GM12878 (cell line): ENCODE results near the gene NEAT1. TPM values are rescaled to one million over a fixed set of nuclear protein-coding genes. Genes with fewer than 3 reads are reported as not detected.

Source experiments
- ATAC-seq: fragments of 200-7000 bp; cut with Tn5 transposase; 3 replicates; pipeline ENCODE4 v1.9.1; 2020; ENCODE audit warnings: mild to moderate bottlenecking, moderate library complexity
- BruUV-seq: library from RNA; stranded (reverse); fragments of 400-500 nt; replicated peaks from 2 replicates; lab custom pipeline; 2021; lab: Mats Ljungman, UMichigan
- CTCF ChIA-PET: fragments of 300-600 bp; sonication (Branson Sonifier 250); formaldehyde crosslinking; extraction: SDS; loops from one replicate; lab custom pipeline; 2021; ENCODE audit warnings: inconsistent platforms; lab: Yijun Ruan, JAX
- POLR2A ChIA-PET: fragments of 350-600 bp; formaldehyde crosslinking; extraction: SDS; loops from one replicate; lab custom pipeline; 2021; ENCODE audit warnings: inconsistent platforms; lab: Charles Lee
- RAD21 ChIA-PET: fragments of 300-600 bp; sonication (Branson Sonifier 250); formaldehyde crosslinking; loops from one replicate; lab custom pipeline; 2023; ENCODE audit warnings: antibody characterized with exemption; ENCODE audit not compliant: unreplicated experiment; lab: Charles Lee
- SMC1A ChIA-PET: fragments of 300-600 bp; sonication (Branson Sonifier 250); formaldehyde crosslinking; loops from one replicate; lab custom pipeline; 2023; ENCODE audit not compliant: unreplicated experiment, uncharacterized antibody; lab: Charles Lee
- DNase-seq: peaks from one replicate; pipeline ENCODE4 v3.0.0-alpha.2; 2011; ENCODE audit warnings: low read depth, low spot score
- FAIRE-seq: peaks from 3 replicates; lab custom pipeline; 2011; peaks lifted over from hg19 to GRCh38; lab: Jason Lieb, UNC
- H2AFZ ChIP-seq: 2 replicates; pipeline ENCODE4 v1.6.0; 2011; ENCODE audit warnings: low read depth, low read length, control low read depth; ENCODE audit not compliant: control insufficient read depth
- H3K27ac ChIP-seq: 2 replicates; pipeline ENCODE4 v1.5.1; 2011; ENCODE audit warnings: control low read depth; ENCODE audit not compliant: control insufficient read depth, insufficient read depth
- H3K27me3 ChIP-seq, 2 experiments: replicated peaks in 1 of 2; 2 replicates each; pipeline versions ENCODE4 v1.6.0 to v1.6.1; 2011; ENCODE audit warnings: low read length in 1 of 2; ENCODE audit not compliant: control insufficient read depth in 2 of 2, insufficient read depth in 2 of 2
- H3K36me3 ChIP-seq, 2 experiments: 2 replicates each; pipeline ENCODE4 v1.5.1; 2011; ENCODE audit warnings: low read length in 1 of 2; ENCODE audit not compliant: control insufficient read depth in 2 of 2, insufficient read depth in 2 of 2
- H3K4me1 ChIP-seq: 2 replicates; pipeline ENCODE4 v1.6.1; 2011; ENCODE audit warnings: mild to moderate bottlenecking, low read length, moderate library complexity, mixed read lengths; ENCODE audit not compliant: control insufficient read depth, insufficient read depth
- H3K4me2 ChIP-seq: 2 replicates; pipeline ENCODE4 v1.6.0; 2011; ENCODE audit warnings: control low read depth; ENCODE audit not compliant: control insufficient read depth, insufficient read depth
- H3K4me3 ChIP-seq: fragments of 200-600 bp; sonication (generic); 2 replicates; pipeline ENCODE4 v1.5.1; 2016
- H3K79me2 ChIP-seq: 2 replicates; pipeline ENCODE4 v1.6.0; 2011; ENCODE audit warnings: low read length; ENCODE audit not compliant: control insufficient read depth, insufficient read depth
- H3K9ac ChIP-seq: 2 replicates; pipeline ENCODE4 v1.8.0; 2011; ENCODE audit warnings: low read length, control low read depth, mixed read lengths; ENCODE audit not compliant: control insufficient read depth, insufficient read depth
- H3K9me3 ChIP-seq: replicated peaks from 3 replicates; pipeline ENCODE4 v1.5.1; 2011; ENCODE audit warnings: mild to moderate bottlenecking, low read length; ENCODE audit not compliant: control insufficient read depth, insufficient read depth
- H4K20me1 ChIP-seq: 2 replicates; pipeline ENCODE4 v1.6.0; 2011; ENCODE audit not compliant: control insufficient read depth, insufficient read depth
- CBX3 ChIP-seq: fragments of 200-600 bp; sonication (generic); IDR thresholded peaks from 2 replicates; pipeline ENCODE4 v1.6.1; 2016; ENCODE audit warnings: low read depth, borderline replicate concordance
- E2F4 ChIP-seq: IDR thresholded peaks from 2 replicates; pipeline ENCODE4 v1.6.1; 2012; ENCODE audit warnings: low read depth, low read length, improper control_type of control experiment
- ELK1 ChIP-seq: IDR thresholded peaks from 2 replicates; pipeline ENCODE4 v1.6.1; 2012; ENCODE audit warnings: low read depth, low read length, improper control_type of control experiment
- FOS ChIP-seq: IDR thresholded peaks from 3 replicates; pipeline ENCODE4 v1.6.1; 2011; ENCODE audit warnings: borderline replicate concordance; ENCODE audit not compliant: insufficient read length; ENCODE audit errors: extremely low read depth
- IKZF1 ChIP-seq: fragments of 450-650 bp; conservative IDR thresholded peaks from 2 replicates; pipeline ENCODE4 v1.6.1; 2017; ENCODE audit warnings: antibody characterized with exemption, mild to moderate bottlenecking
- IRF3 ChIP-seq: fragments of 450-650 bp; IDR thresholded peaks from 2 replicates; pipeline ENCODE4 v1.6.1; 2014; ENCODE audit warnings: mild to moderate bottlenecking
- JUNB ChIP-seq: IDR thresholded peaks from 2 replicates; pipeline ENCODE4 v1.6.1; 2016; ENCODE audit warnings: antibody characterized with exemption, mild to moderate bottlenecking
- KLF5 ChIP-seq: fragments of 450-650 bp; IDR thresholded peaks from 2 replicates; pipeline ENCODE4 v1.6.1; 2014; ENCODE audit warnings: mild to moderate bottlenecking; ENCODE audit not compliant: partially characterized antibody
- NR2C1 ChIP-seq: fragments of 450-650 bp; IDR thresholded peaks from 2 replicates; pipeline ENCODE4 v1.6.1; 2017; ENCODE audit warnings: antibody characterized with exemption, mild to moderate bottlenecking, moderate library complexity
- PBX3 ChIP-seq: IDR thresholded peaks from 2 replicates; pipeline ENCODE4 v1.6.1; 2011; ENCODE audit warnings: mild to moderate bottlenecking, low read depth, low read length, moderate library complexity; ENCODE audit not compliant: insufficient replicate concordance
- RAD51 ChIP-seq: fragments of 450-650 bp; IDR thresholded peaks from 2 replicates; pipeline ENCODE4 v1.6.1; 2016; ENCODE audit warnings: moderate library complexity, mild to moderate bottlenecking, inconsistent platforms
- RELA ChIP-seq: fragments of 450-650 bp; IDR thresholded peaks from 2 replicates; pipeline ENCODE4 v1.8.0; 2014; ENCODE audit warnings: borderline replicate concordance; ENCODE audit not compliant: partially characterized antibody
- SMAD5 ChIP-seq: IDR thresholded peaks from 2 replicates; pipeline ENCODE4 v1.6.1; 2016; ENCODE audit warnings: antibody characterized with exemption, low read depth
- SREBF1 ChIP-seq: IDR thresholded peaks from 2 replicates; pipeline ENCODE4 v1.6.1; 2012; ENCODE audit warnings: mild to moderate bottlenecking, low read length
- SUPT20H ChIP-seq: IDR thresholded peaks from 2 replicates; pipeline ENCODE4 v1.6.1; 2011; ENCODE audit warnings: low read depth, mild to moderate bottlenecking, low read length, moderate library complexity, borderline replicate concordance; ENCODE audit not compliant: control insufficient read depth
- ZSCAN29 ChIP-seq: fragments of 450-650 bp; IDR thresholded peaks from 2 replicates; pipeline ENCODE4 v1.6.1; 2017; ENCODE audit warnings: mild to moderate bottlenecking, moderate library complexity
- WGBS: methylation state at CpG from one replicate; pipeline ENCODE4 v1.1.6; 2016; ENCODE audit warnings: low lambda C conversion rate; ENCODE audit not compliant: insufficient replicate concordance, insufficient coverage; ENCODE audit errors: missing lambda C conversion rate; 5-methylcytosine and 5-hydroxymethylcytosine counted together
- in situ Hi-C: fragments of 300-500 bp; cut with MboI; formaldehyde crosslinking; loops from 9 replicates; pipeline ENCODE4 v1.14.3; 2018; ENCODE audit warnings: mixed read lengths
- intact Hi-C: fragments of 100-400 bp; cut with micrococcal nuclease; formaldehyde crosslinking; loops from one replicate; pipeline ENCODE4 v1.14.2; 2022; ENCODE audit not compliant: unreplicated experiment
- polyA plus RNA-seq, 11 experiments: library from polyadenylated mRNA; depleted of rRNA in 4 of 11; unstranded in 6 of 11; stranded (reverse) in 5 of 11; fragments of >200 nt; fragmentation: Nextera tagmentation in 4 of 11; fragmentation: Illumina TruSeq in 1 of 11; extraction: Ambion mirVana in 4 of 11; extraction: Trizol in 1 of 11; gene quantifications; 1 replicate in 1 of 11; 2 replicates in 10 of 11; pipeline versions ENCODE4 v1.2.1 to v1.2.3, GENCODE V29; 2011 to 2016; ENCODE audit warnings: inconsistent platforms in 2 of 11, missing spikeins in 2 of 11, low read depth in 1 of 11
- total RNA-seq, 4 experiments: library from RNA; depleted of rRNA in 3 of 4; stranded (reverse); fragments of >200 nt in 3 of 4; fragmentation: Illumina TruSeq in 1 of 4; extraction: Trizol in 1 of 4; gene quantifications; 2 replicates each; pipeline versions ENCODE4 v1.2.1 to v1.2.3, GENCODE V29; 2013 to 2021

NEAT1 gene
- total and polyA plus RNA-seq, 10 of the 15 experiments (the other 5 are each of a cell fraction or from before 2014, with no cell fraction given): 13.6 to 328 (median 69.4) TPM

- 79% methylated on average over 5 of the region's 5 CpGs for WGBS
- H3K36me3 ChIP-seq: peaks cover 7 to 21% of the 10 kb centered on the region in 2 experiments
- intact Hi-C loops (no loop called here), in situ Hi-C loops (no loop called here)
- no TSS peak for BruUV-seq
- no peaks in the 10 kb centered on the region for H4K20me1 ChIP-seq
- H3K4me2 ChIP-seq: no peak overlapping the region
- no peak for TF ChIP-seq NR2C1
- TF ChIP-seq SREBF1: no peak
- TF ChIP-seq SUPT20H: no peak
- no peak for TF ChIP-seq SMAD5
- no peak for TF ChIP-seq CBX3
- no peak for TF ChIP-seq ZSCAN29
- no peak for TF ChIP-seq RAD51
- TF ChIP-seq KLF5: no peak
- no peak for TF ChIP-seq FOS
- no peak for TF ChIP-seq RELA
- no peak for TF ChIP-seq IKZF1
- TF ChIP-seq JUNB: no peak
- no peak for TF ChIP-seq PBX3
- no peak for TF ChIP-seq ELK1
- no peak for TF ChIP-seq IRF3
- TF ChIP-seq E2F4: no peak
- peaks cover 7% of the 10 kb centered on the region for H3K79me2 ChIP-seq
- H3K4me1 ChIP-seq: peaks cover 10% of the 10 kb centered on the region
- CTCF ChIA-PET: interaction anchor here (15.3 kb wide), 1 partner anchor 53 kb away, joined by 362 read pairs; no protein-coding TSS in a partner anchor
- POLR2A ChIA-PET: interaction anchor here (0.5 to 0.7 kb wide), 2 partner anchors 30 to 68 kb away, joined by 3 to 4 read pairs; no protein-coding TSS in a partner anchor
- H3K9ac ChIP-seq: no peak overlapping the region
- H3K27me3 ChIP-seq: no peaks in the 10 kb centered on the region
- H2AFZ ChIP-seq: no peak overlapping the region
- no peak overlapping the region for H3K4me3 ChIP-seq
- ATAC-seq (no peak), FAIRE-seq (no peak), DNase-seq (no peak)
- no peak overlapping the region for H3K27ac ChIP-seq
- H3K9me3 ChIP-seq: no peaks in the 10 kb centered on the region
- SMC1A ChIA-PET: interaction anchor here (1.1 kb wide), 1 partner anchor 31 kb away, joined by 3 read pairs; no protein-coding TSS in a partner anchor
- RAD21 ChIA-PET: no interaction called here
Observed at GRCh38 chr11:65411681-65412070, 10.9 kb upstream of the NEAT1 start.
